K562 (cell line): ENCODE data around the gene TNIK. TPM values are rescaled to one million over a fixed set of nuclear protein-coding genes. Genes with fewer than 3 reads are reported as not detected.

Experiments
- CBX3 ChIP-seq, 2 experiments: IDR thresholded peaks; 1 replicate in 1 of 2; 2 replicates in 1 of 2; pipeline ENCODE4 v1.6.1; 2012; ENCODE audit warnings: inconsistent platforms in 2 of 2, low read length in 2 of 2, borderline replicate concordance in 1 of 2, control low read depth in 1 of 2
- ELF4 ChIP-seq: fragments of 450-650 bp; formaldehyde crosslinking; IDR thresholded peaks from 2 replicates; pipeline ENCODE4 v1.4.0; 2022; ENCODE audit warnings: missing genetic modification characterization
- ESRRA ChIP-seq: fragments of 450-650 bp; IDR thresholded peaks from 2 replicates; pipeline ENCODE4 v1.6.1; 2014; ENCODE audit warnings: low read depth, mild to moderate bottlenecking, moderate library complexity, borderline replicate concordance
- ETV1 ChIP-seq: fragments of 450-650 bp; conservative IDR thresholded peaks from 2 replicates; pipeline ENCODE4 v1.6.1; 2016; ENCODE audit warnings: missing genetic modification characterization, control low read depth, low read depth, missing compliant biosample characterization
- NR3C1 ChIP-seq: sonication (generic); formaldehyde crosslinking; IDR thresholded peaks from 2 replicates; pipeline ENCODE4 v1.8.1; 2022; ENCODE audit warnings: missing genetic modification reagents
- RCOR1 ChIP-seq, 2 experiments: IDR thresholded peaks; 2 replicates each; pipeline ENCODE4 v1.6.1; 2012; ENCODE audit warnings: low read depth in 2 of 2, low read length in 2 of 2, borderline replicate concordance in 1 of 2, improper control_type of control experiment in 1 of 2
- STAT5A ChIP-seq: IDR thresholded peaks from 2 replicates; pipeline ENCODE4 v1.6.1; 2012; ENCODE audit warnings: low read length, inconsistent platforms, borderline replicate concordance
- ZC3H4 ChIP-seq: sonication (generic); formaldehyde crosslinking; IDR thresholded peaks from 2 replicates; pipeline ENCODE4 v1.9.0; 2021; ENCODE audit warnings: missing genetic modification reagents, borderline replicate concordance
- ZNF134 ChIP-seq: fragments of 250-450 bp; sonication (Bioruptor Pico); conservative IDR thresholded peaks from 2 replicates; pipeline ENCODE4 v1.4.0; 2020
- ZNF274 ChIP-seq: IDR thresholded peaks from 2 replicates; pipeline ENCODE4 v1.6.1; 2011; ENCODE audit warnings: low read depth, mild to moderate bottlenecking, low read length, moderate library complexity, borderline replicate concordance
- ZNF436 ChIP-seq: fragments of 250-450, 450-650 bp; sonication (Bioruptor Pico); formaldehyde crosslinking; IDR thresholded peaks from 2 replicates; pipeline ENCODE4 v1.7.0; 2020; ENCODE audit warnings: mild to moderate bottlenecking
- ZNF507 ChIP-seq: conservative IDR thresholded peaks from 2 replicates; pipeline ENCODE4 v1.6.1; 2017; ENCODE audit warnings: missing genetic modification characterization, missing compliant biosample characterization
- ZNF551 ChIP-seq: fragments of 250-450 bp; sonication (Bioruptor Pico); IDR thresholded peaks from 2 replicates; pipeline ENCODE4 v1.5.0; 2021; ENCODE audit warnings: mild to moderate bottlenecking, moderate library complexity
- ZSCAN29 ChIP-seq: fragments of 450-650 bp; IDR thresholded peaks from 2 replicates; pipeline ENCODE4 v1.6.1; 2017
- polyA plus RNA-seq, 8 experiments: library from polyadenylated mRNA; depleted of rRNA in 4 of 8; stranded (reverse) in 5 of 8; unstranded in 3 of 8; fragments of >200 nt; fragmentation: Nextera tagmentation in 2 of 8; fragmentation: Illumina TruSeq in 1 of 8; extraction: Ambion mirVana in 2 of 8; extraction: Trizol in 1 of 8; gene quantifications; 2 replicates each; pipeline versions ENCODE4 v1.2.1 to v1.2.3, GENCODE V29; 2011 to 2014; ENCODE audit warnings: inconsistent platforms in 1 of 8, missing spikeins in 1 of 8
- total RNA-seq, 7 experiments: library from RNA; depleted of rRNA in 6 of 7; stranded (reverse); fragments of >200 nt in 6 of 7; fragmentation: Illumina TruSeq in 2 of 7; extraction: Trizol in 2 of 7; gene quantifications; 2 replicates each; pipeline versions ENCODE4 v1.2.1 to v1.2.3, GENCODE V29; 2011 to 2021; ENCODE audit warnings: low replicate concordance in 1 of 7
- TF ChIP-seq, protein P1 (sequence below): fragments of 450-650 bp; formaldehyde crosslinking; IDR thresholded peaks from 2 replicates; pipeline ENCODE4 v1.4.0; 2020; ENCODE audit warnings: mild to moderate bottlenecking, moderate library complexity
- TF ChIP-seq, protein P2 (sequence below): fragments of 250-450 bp; sonication (Bioruptor Pico); IDR thresholded peaks from 2 replicates; pipeline ENCODE4 v1.5.0; 2020; ENCODE audit warnings: mild to moderate bottlenecking, borderline replicate concordance
- TF ChIP-seq, protein P3 (sequence below): fragments of 250-450 bp; sonication (Bioruptor Pico); IDR thresholded peaks from 2 replicates; pipeline ENCODE4 v1.4.0; 2020; ENCODE audit warnings: mild to moderate bottlenecking, moderate library complexity, borderline replicate concordance
- TF ChIP-seq, protein P4 (sequence below), 2 experiments: IDR thresholded peaks in 1 of 2; conservative IDR thresholded peaks in 1 of 2; 2 replicates each; pipeline ENCODE4 v1.6.1; 2016; ENCODE audit warnings: low read depth in 2 of 2, mild to moderate bottlenecking in 1 of 2, missing compliant biosample characterization in 1 of 2, missing genetic modification characterization in 1 of 2, moderate library complexity in 1 of 2

Gene TNIK
- total and polyA plus RNA-seq, 9 of the 15 experiments (the other 6 are each of a cell fraction or from before 2014, with no cell fraction given), result 6.6 to 39.0 (median 24.7) TPM

DNA sequence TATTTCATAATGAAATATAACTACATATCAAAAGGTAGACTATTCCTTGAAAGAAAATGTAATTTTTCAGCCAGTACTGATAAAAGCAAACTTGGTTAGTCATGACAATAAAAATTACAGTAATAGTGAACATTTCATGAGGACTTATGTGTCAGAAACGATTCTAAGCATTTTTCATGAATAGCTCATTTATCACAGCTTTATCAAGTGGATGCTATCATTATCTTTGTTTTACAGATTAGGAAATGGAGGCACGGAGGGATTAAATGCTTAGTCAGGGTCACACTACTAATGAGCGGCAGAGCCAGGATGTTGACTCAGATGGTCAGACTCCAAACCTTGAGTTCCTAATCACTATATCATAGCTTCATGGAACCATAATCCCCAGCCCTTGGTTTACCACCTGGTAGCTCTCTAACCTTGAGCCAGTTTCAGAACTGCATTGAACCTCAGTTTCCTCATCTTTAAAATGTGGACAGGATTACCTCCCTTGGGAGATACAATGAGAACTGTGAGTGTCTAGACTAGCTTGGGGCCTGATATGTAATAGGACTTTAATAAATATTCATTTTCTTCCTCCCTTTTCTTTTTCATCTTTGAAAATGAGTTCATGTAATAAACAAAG lies 85.4 kb downstream of the TNIK start (continued):
- TF ChIP-seq ELF4 (CRISPR knock-in tag) (no peak), ZNF507 (tag) (no peak), ZNF274 (no peak), ZSCAN29 (no peak), ZNF551 (CRISPR knock-in tag) (no peak), ZC3H4 (no peak), ETV1 (0 out of 2 replicates have a peak, but pooled peaks have one; percentile 27), ZNF436 (no peak), CBX3 (IDR thresholded peaks at IDR 0.05; ENCODE audit: borderline replicate concordance in 1 of 2, low read length in 2 of 2) (no peak), NR3C1 (CRISPR knock-in tag) (no peak), ZNF134 (CRISPR knock-in tag) (no peak), ESRRA (no peak), RCOR1 (IDR thresholded peaks at IDR 0.05; ENCODE audit: borderline replicate concordance in 1 of 2, low read depth in 2 of 2, low read length in 2 of 2) (0 out of 4 replicates have a peak, but pooled peaks of 1 of the 2 experiments have one; percentile 16), STAT5A (no peak)
- TF ChIP-seq, protein P1, sequence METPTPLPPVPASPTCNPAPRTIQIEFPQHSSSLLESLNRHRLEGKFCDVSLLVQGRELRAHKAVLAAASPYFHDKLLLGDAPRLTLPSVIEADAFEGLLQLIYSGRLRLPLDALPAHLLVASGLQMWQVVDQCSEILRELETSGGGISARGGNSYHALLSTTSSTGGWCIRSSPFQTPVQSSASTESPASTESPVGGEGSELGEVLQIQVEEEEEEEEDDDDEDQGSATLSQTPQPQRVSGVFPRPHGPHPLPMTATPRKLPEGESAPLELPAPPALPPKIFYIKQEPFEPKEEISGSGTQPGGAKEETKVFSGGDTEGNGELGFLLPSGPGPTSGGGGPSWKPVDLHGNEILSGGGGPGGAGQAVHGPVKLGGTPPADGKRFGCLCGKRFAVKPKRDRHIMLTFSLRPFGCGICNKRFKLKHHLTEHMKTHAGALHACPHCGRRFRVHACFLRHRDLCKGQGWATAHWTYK (CRISPR knock-in tag), result no peak
- TF ChIP-seq, protein P2, sequence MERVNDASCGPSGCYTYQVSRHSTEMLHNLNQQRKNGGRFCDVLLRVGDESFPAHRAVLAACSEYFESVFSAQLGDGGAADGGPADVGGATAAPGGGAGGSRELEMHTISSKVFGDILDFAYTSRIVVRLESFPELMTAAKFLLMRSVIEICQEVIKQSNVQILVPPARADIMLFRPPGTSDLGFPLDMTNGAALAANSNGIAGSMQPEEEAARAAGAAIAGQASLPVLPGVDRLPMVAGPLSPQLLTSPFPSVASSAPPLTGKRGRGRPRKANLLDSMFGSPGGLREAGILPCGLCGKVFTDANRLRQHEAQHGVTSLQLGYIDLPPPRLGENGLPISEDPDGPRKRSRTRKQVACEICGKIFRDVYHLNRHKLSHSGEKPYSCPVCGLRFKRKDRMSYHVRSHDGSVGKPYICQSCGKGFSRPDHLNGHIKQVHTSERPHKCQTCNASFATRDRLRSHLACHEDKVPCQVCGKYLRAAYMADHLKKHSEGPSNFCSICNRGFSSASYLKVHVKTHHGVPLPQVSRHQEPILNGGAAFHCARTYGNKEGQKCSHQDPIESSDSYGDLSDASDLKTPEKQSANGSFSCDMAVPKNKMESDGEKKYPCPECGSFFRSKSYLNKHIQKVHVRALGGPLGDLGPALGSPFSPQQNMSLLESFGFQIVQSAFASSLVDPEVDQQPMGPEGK (CRISPR knock-in tag), result no peak
- TF ChIP-seq, protein P3, sequence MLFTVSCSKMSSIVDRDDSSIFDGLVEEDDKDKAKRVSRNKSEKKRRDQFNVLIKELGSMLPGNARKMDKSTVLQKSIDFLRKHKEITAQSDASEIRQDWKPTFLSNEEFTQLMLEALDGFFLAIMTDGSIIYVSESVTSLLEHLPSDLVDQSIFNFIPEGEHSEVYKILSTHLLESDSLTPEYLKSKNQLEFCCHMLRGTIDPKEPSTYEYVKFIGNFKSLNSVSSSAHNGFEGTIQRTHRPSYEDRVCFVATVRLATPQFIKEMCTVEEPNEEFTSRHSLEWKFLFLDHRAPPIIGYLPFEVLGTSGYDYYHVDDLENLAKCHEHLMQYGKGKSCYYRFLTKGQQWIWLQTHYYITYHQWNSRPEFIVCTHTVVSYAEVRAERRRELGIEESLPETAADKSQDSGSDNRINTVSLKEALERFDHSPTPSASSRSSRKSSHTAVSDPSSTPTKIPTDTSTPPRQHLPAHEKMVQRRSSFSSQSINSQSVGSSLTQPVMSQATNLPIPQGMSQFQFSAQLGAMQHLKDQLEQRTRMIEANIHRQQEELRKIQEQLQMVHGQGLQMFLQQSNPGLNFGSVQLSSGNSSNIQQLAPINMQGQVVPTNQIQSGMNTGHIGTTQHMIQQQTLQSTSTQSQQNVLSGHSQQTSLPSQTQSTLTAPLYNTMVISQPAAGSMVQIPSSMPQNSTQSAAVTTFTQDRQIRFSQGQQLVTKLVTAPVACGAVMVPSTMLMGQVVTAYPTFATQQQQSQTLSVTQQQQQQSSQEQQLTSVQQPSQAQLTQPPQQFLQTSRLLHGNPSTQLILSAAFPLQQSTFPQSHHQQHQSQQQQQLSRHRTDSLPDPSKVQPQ, result no peak
- TF ChIP-seq, protein P4, sequence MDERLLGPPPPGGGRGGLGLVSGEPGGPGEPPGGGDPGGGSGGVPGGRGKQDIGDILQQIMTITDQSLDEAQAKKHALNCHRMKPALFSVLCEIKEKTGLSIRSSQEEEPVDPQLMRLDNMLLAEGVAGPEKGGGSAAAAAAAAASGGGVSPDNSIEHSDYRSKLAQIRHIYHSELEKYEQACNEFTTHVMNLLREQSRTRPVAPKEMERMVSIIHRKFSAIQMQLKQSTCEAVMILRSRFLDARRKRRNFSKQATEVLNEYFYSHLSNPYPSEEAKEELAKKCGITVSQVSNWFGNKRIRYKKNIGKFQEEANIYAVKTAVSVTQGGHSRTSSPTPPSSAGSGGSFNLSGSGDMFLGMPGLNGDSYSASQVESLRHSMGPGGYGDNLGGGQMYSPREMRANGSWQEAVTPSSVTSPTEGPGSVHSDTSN (CRISPR knock-in tag; IDR thresholded peaks at IDR 0.05; ENCODE audit: low read depth), result no peak
- TF ChIP-seq, protein P4 (tag; conservative IDR thresholded peaks at IDR 0.05; ENCODE audit: low read depth), result no peak
